Ammon's horn (tissue), 1 donor: ENCODE results near the gene COX4I1.

Experiments
- DNase-seq: peaks from one replicate; pipeline ENCODE4 v3.0.0-alpha.2; 2016; ENCODE audit warnings: low spot score

COX4I1 gene

GRCh38 chr16:85767531-85767930 lies 32.0 kb upstream of the COX4I1 start:
- no peak for DNase-seq

- DNase-seq, result no peak
Measured at GRCh38 chr16:85768199-85768598, 31.3 kb upstream of the COX4I1 start.

GRCh38 chr16:85770741-85771140 lies 28.8 kb upstream of the COX4I1 start:
- DNase-seq, result no peak

- DNase-seq, result no peak
Measured at GRCh38 chr16:85773044-85773443, 26.5 kb upstream of the COX4I1 start.

GRCh38 chr16:85774136-85774535 lies 25.4 kb upstream of the COX4I1 start:
- DNase-seq, result no peak

- no peak for DNase-seq
Measured at GRCh38 chr16:85774811-85775210, 24.7 kb upstream of the COX4I1 start.

GRCh38 chr16:85777583-85778310 lies 21.7 kb upstream of the COX4I1 start:
- no peak for DNase-seq

- DNase-seq, result no peak
Measured at GRCh38 chr16:85778873-85779272, 20.6 kb upstream of the COX4I1 start.

GRCh38 chr16:85780281-85780680 lies 19.2 kb upstream of the COX4I1 start:
- DNase-seq, result no peak

GRCh38 chr16:85781156-85781555 lies 18.3 kb upstream of the COX4I1 start:
- DNase-seq, result no peak

GRCh38 chr16:85781695-85782370 lies 17.7 kb upstream of the COX4I1 start:
- peak; percentile 74 for DNase-seq

GRCh38 chr16:85782451-85782850 lies 17.0 kb upstream of the COX4I1 start:
- DNase-seq, result peak; percentile 15

GRCh38 chr16:85783441-85783840 lies 16.1 kb upstream of the COX4I1 start:
- no peak for DNase-seq

GRCh38 chr16:85784813-85785212 lies 14.7 kb upstream of the COX4I1 start:
- DNase-seq, result no peak

- no peak for DNase-seq
Measured at GRCh38 chr16:85785927-85786326, 13.6 kb upstream of the COX4I1 start.

GRCh38 chr16:85788819-85789218 lies 10.7 kb upstream of the COX4I1 start:
- DNase-seq, result no peak

GRCh38 chr16:85789773-85790172 lies 9.7 kb upstream of the COX4I1 start:
- no peak for DNase-seq

GRCh38 chr16:85793662-85794298 lies 5.7 kb upstream of the COX4I1 start:
- no peak for DNase-seq

GRCh38 chr16:85794696-85795095 lies 4.8 kb upstream of the COX4I1 start:
- DNase-seq, result no peak

- DNase-seq, result no peak
Measured at GRCh38 chr16:85796152-85796551, 3.3 kb upstream of the COX4I1 start.

GRCh38 chr16:85796599-85796998 lies 2.9 kb upstream of the COX4I1 start:
- DNase-seq, result no peak

- DNase-seq, result no peak
Measured at GRCh38 chr16:85798283-85798776, 1.2 kb upstream of the COX4I1 start.

GRCh38 chr16:85798901-85799496 lies 496 bp upstream of the COX4I1 start:
- no peak for DNase-seq
